Skin of body (tissue), 2 donors: ENCODE results near the gene TGFB1. TPM values are rescaled to one million over a fixed set of nuclear protein-coding genes. Genes with fewer than 3 reads are reported as not detected.

Source experiments
- DNase-seq: peaks from one replicate; lab custom pipeline; 2025; lab: John Stamatoyannopoulos, UW
- total RNA-seq: library from RNA; depleted of rRNA; stranded (reverse); fragments of >200 nt; gene quantifications from one replicate; pipeline ENCODE4 v1.2.3, GENCODE V29; 2014

The TGFB1 gene
- total RNA-seq, 1 donor from 2014 or later, result 10.9 TPM

DNA sequence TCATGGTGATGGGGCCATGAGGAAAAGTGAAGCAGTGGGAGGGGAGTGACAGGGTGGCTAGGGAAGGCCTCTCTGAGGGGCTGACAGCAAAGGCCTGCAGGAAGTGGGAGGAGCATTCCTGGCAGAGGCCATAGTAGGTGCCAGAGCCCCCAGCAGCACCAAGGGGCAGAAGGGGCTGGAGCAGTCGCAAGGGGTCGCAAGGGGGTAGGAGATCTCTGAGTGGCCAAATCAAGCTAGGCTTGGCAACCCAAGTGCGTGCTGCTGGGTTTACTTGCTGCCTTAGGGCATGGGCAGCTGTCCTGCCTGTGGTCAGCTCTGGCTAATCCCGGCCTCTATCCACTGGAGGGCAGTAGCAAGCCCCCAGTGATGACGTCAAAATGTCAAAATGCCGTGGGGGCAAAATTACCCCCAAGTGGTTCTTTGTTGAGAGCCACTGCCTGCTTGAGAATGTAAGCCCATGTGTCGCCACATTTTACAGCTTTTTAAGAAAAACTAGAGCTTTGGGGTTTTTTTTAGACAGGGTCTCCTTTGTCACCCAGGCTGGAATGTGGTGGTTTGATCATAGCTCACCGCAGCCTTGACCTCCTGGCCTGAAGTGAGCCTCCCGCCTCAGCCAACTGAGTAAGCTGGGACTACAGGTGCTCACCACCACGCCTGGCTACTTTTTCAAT, 32.0 kb downstream of the TGFB1 start:
- peak; percentile 28 for DNase-seq

- no peak for DNase-seq
Observed at GRCh38 chr19:41321204-41321599, 32.5 kb downstream of the TGFB1 start.

GRCh38 chr19:41320568-41320967, 33.2 kb downstream of the TGFB1 start:
- no peak for DNase-seq

- no peak for DNase-seq
Observed at GRCh38 chr19:41320185-41320518, 33.6 kb downstream of the TGFB1 start.

DNA sequence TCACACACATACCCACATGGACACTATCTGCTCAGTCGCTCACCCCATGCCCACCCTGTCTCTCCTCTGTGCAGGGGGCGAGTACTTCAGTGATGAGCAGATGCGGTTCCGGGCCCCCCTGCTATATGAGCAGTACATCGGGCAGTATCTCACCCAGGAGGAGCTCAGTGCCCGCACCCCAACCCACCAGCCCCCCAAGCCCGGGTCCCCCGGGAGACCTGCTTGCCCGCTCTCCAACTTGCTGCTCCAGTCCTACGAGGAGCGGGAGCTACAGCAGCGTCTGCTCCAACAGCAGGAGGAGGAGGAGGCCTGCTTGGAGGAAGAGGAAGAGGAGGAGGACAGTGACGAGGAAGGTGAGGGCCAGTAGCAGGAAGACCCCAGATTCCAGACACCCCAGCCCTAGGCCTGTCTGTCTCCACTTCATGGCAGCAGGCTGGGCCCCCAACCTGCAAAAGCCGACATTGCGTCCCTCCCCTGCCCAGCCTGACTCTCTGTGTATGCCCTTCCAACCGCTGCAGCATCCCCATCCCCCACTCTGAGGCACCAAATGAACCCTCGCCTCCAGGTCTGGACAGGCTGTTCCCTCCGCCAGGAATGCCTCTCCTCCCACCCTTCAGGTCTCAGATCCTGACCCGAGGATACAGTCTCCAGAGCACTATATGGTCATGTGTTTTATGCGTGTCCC, 34.1 kb downstream of the TGFB1 start:
- DNase-seq, result no peak

DNA sequence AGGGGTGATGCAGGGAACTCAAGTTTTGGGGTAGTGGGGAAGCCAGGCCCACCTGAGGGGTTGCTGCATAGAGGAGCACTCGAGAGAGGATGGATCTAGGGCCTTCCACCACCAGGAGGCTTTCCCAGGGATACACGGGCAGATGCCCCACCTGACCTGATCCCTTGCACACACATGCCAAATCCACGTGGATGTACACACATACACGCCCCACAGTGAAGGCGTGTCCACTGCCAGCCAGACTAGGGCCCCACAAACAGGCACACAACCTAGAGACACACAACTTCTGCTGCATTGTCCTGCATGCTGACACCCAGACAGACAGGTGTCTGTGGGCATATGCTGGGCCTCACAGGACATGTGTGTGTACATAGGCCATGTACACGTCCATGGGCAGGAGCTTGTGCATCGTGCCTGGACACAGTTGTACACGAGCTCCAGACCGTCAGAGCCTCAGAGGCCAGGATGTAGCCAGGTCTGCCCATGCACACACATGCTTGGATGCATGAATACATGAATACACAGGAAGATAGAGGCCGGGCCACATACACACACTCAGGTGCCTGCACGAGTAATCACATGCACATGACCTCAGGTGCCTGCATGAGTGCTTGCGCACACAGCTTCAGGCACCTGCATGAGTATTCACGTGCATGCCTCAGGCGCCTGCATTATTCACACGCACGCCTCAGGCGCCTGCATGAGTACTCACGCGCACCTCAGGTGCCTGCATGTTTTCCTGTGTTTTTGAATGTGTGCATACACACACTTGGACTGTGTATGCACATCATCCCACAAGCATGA, 34.8 kb downstream of the TGFB1 start:
- DNase-seq, result no peak

DNA sequence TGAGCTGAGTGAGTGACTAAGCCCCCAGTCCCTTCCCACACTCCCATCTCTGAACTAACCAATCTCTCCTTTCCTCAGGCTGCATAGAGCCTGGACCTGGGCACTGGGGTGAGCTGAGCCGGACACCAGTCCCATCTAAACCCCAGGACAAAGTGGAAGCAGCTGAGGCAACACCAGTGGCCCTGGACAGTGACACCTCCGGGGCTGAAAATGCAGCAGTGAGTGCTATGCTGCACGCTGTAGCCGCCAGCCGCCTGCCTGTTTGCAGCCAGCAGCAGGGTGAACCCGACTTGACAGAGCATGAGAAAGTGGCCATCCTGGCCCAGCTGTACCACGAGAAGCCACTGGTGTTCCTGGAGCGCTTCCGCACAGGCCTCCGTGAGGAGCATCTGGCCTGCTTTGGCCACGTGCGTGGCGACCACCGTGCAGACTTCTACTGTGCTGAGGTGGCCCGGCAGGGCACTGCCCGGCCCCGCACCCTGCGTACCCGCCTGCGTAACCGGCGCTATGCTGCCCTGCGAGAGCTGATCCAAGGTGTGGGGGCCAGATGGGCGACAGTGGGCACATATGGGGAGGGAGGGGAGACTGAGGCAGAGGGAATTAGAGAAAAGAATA, 37.3 kb downstream of the TGFB1 start:
- DNase-seq, result no peak

- DNase-seq, result no peak
Observed at GRCh38 chr19:41311613-41312012, 42.1 kb downstream of the TGFB1 start.

DNA sequence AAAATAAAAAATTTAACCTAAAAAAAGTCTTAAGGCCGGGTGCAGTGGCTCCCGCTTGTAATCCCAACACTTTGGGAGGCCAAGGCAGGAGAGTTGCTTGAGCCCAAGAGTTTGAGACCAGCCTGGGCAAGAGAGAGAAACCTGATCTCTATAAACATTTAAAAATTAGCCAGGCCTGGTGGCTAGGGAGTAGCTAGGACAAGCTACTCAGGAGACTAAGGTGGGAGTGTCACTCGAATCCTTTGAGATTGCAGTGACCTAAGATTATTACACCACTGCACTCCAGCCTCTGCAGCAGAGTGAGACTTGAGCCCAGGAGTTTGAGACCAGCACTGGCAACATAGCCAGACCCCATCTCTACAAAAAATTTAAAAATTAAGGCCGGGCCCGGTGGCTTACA, 42.6 kb downstream of the TGFB1 start:
- no peak for DNase-seq

DNA sequence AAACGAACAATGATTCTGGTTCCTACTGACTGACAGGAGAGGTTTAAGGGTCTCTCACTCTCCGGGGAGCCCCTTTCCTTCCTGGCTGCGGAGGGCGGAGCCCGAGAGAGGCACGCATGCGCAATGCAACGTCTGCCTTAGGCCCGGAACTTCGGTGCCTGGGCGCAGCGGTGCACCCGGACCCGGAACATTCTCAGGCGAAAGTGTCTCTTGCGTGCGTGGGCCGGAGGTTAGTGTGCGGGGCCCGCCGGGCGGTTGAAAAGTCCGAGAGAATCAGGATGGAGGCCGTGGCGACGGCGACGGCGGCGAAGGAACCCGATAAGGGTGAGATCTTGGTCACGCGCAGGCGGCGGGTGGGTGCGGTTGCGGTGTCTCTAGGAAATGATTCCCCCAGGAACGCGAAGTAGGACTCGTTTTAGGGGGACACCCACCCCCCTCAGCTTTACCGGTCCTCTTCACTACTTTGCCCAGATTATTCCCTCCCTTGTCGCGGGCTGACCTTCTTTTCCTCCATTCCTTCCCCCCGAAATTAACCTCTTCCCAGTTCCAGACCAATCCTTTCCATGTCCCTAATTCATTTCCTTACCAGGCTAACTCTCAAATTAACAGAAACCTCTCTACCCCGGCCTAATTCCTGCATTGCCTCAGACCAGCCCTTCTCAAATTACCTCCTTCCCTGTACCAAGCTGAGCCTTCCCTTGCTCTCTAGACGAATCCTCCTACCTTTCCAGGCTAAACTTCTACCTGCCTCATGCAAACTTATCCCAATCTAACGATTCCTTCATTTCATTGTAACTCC, 43.5 kb downstream of the TGFB1 start, which contains the start of gene CCDC97:
Gene CCDC97, plus strand, starts transcription at position 140 of the 799 bp plus-strand sequence. Its CDS starts 139 bp downstream, at position 279.
- DNase-seq, result peak; percentile 89

GRCh38 chr19:41309180-41310032, 44.3 kb downstream of the TGFB1 start:
- peak; percentile 68 for DNase-seq

DNA sequence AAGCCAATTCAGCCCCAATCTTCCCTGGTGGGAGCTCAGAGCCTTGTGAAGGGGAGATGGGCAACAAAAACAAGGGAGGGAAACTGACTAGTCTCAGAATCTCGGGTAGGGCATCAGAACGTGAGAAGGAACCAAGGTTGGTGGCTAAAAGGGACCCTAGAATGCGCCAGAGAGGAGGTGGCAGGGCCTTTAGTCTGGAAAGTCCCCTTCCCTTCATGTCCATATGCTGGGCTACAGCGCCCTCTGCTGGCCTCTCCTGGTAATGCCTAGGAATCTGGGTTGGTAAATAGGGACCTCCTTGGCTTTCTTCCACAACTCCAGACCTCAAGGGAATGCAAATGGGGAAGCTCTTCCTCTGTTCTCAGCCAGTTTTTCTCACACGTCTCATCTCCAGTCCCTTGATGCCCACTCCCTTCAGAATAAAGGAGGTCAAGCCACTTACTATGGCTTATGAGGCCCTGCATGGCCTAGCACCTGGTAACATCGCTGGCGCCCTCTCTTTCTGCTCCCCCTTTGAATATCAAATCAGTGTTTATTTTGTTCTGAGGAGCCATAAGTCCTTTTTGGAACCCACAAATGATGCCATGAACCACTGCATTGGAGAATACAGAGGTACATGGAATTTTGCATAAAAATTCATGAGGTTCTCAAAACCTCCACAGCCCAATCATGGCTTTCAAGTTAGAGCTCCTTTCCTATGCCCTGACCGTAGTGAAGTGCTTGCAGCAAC, 45.1 kb downstream of the TGFB1 start:
- peak; percentile 91 for DNase-seq

DNA sequence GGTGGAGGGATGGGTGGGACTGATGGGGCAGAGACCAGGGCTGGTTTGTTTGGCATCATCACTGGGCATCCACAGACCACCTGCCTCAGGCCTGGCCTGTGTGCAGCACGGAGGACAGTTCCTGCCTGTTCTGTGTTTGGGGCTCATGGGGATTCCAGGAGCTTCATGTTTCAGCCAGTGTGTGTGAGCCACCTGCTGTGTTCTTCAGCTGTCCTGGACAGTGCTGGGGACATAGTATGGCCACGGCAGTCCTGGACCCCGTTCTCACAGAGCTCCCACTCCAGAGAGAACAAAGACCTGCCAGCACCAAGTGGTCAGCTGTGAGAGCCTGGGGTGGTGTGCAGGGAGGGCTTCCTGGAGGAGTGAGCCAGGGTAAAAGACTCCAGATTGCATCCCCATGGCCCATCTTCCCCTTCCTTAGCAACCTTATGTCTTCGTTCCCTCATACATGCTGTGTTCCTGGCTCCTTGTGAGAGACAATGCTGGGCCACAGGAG, 45.7 kb downstream of the TGFB1 start:
- DNase-seq, result no peak

DNA sequence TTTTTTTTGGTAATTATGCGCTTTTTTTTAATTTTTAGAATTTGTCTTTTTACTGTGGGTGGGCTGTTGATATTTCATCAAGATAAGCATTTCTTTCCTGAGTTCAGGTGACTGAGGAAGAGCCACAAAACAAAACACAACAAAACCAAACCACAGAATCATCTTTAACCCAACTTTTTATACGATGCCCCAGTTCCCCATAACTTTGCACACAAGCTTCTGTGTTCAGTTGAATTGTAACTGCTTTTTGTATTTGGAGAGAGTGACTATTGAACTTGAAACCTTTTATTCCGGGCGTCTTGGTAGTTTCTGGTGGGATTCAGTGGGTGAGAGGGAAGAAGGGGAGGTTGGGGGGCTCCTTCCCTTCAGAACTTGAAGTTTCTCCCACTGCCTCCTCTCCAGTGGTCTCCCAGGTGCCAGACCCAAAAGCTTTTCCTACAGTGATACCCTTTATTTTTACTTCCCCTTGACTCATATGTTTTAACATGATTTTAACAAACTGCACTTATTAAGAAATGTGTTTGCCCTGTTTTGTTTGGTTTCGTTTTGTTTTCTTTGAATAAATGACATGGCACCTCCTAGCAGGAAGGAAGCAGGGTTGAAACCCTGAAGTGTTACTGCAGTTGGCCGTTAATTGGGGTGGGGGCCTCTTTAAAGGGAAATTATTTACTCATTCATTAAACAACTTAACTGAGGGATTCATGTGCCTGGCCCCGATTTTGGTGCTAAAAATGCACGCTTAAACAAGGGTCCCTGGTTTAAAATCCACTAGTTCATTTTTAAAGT, 46.4 kb downstream of the TGFB1 start:
- DNase-seq, result no peak

DNA sequence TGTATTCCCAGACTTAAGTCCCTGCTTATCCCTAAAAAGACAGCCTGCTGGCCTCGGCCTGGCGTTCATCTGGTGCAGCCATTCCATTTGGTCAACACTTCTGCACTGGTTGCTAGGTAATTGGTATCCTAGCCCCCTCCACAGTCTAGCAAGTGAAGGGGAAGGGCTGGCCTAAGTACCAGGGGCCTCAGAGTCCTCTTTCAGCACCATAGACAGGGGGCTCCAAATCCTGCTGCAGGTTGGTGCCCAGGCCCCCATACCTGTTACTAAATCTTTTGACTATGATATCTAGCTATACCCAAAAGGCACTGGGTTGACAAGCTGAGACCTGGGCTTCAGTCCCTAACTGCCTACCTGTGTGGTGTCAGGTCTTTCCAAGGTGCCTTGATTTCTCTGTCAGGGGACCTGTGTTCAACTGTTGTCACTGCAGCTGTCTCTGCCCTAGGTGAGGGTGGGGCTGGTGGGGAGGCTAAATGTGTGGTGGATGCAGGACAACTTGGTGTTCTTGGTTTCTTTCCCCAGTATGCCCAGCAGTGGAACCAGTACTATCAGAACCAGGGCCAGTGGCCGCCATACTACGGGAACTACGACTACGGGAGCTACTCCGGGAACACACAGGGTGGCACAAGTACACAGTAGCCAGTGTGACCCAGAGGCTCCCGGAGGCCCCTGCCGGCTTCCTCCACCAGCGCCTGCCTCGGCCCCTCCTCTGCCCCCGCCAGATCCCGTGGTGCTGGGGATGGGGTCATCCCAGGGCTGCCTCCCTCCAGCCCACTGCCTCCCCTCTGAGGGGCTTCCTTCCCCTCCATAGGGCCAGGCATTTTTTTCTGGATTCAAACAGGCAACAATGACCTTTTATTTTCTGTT, 47.6 kb downstream of the TGFB1 start:
- no peak for DNase-seq

DNA sequence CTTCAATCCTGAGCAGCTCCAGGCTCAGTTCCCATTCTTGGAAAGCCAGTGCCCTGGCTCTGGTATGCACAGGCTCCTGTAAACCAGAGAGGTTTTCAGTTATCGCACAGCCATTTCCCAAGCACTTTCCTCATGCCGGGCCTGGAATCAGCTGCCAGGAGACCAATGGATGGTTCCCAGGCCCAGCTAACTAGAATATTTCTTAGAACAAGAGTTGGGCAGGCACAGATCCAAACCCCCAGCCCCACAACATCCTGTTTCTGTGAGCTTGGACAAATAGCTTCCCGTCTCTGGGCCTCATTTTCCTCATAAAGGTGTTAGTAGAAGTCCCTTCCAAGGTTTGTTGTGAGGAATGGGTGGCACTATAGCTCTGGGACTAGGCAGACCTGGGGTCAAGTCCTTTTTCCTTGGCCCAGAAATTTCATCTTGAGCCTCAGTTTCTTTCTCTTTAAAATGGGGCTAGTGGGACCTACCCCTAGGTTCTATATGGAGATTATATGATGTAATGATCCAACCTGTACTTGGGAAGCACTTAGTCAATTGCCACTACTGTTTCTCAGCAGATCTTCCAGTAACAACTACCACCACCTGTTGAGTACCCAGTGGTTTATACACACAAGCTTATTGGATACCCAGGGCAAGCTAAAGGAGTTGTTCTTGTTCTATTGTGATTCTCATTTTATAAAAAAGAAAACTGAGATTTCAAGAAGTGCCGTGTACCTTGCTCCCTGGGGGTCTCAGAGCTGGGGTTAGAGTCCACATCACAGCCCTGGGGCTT, 48.8 kb downstream of the TGFB1 start:
- no peak for DNase-seq

DNA sequence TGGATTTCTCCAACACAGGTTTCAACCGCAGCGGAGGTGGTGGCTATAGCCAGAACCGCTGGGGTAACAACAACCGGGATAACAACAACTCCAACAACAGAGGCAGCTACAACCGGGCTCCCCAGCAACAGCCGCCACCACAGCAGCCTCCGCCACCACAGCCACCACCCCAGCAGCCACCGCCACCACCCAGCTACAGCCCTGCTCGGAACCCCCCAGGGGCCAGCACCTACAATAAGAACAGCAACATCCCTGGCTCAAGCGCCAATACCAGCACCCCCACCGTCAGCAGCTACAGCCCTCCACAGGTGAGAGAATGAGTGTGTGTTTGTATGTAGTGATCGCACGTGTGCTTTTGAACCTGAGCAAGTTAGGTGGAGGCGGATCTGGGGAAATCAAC, 49.8 kb downstream of the TGFB1 start:
- DNase-seq, result no peak
